GM19025 (cell line): ENCODE measurements around the gene TXK.

Experiments used
- ATAC-seq: cut with Tn5 transposase; IDR thresholded peaks from one replicate; pipeline ENCODE4 v1.9.1; 2021; ENCODE audit warnings: mild to moderate bottlenecking, low read depth, moderate library complexity; ENCODE audit not compliant: unreplicated experiment

The TXK gene

DNA sequence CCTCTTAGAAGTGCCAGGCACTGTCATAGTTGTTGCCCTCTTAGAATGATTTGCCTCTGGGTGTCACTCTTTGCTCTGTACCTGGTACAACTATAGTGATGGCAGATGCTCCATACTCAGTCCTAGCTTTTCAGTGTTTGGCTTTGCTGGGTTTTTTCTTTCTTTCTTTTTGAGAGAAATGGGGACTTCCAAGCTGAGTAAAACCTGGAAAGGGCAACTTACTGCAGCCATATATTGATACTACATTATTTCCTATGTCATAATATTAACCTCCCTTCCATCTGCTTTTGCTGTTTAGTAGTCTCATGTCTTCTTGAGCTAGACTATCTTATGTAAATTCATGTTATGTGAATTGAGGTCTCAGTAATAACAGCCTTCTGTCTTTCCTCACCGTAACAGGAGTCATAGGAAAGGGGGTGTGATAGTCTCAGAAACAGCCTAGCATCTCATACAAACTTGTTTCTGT lies 68.4 kb downstream of the TXK start:
- peak; percentile 72 for ATAC-seq

DNA sequence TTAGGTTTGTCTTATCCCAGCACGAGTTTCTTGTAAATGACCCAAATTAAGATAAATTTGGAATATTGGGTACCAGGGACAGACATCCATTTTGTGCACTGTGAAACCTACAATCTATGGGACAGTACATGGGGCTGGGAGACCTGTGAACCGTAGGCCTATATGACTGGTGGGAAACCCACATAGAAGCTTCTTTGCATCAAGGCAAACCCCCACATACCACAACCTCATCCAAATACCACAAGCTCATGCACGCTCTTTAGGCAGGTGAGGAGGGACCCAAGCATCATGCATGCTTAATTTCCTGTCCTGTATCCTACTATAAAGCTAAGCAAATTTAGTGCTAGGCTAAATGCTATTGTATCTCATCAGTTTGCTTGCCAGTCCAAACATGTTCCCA lies 69.7 kb downstream of the TXK start:
- no peak for ATAC-seq

DNA sequence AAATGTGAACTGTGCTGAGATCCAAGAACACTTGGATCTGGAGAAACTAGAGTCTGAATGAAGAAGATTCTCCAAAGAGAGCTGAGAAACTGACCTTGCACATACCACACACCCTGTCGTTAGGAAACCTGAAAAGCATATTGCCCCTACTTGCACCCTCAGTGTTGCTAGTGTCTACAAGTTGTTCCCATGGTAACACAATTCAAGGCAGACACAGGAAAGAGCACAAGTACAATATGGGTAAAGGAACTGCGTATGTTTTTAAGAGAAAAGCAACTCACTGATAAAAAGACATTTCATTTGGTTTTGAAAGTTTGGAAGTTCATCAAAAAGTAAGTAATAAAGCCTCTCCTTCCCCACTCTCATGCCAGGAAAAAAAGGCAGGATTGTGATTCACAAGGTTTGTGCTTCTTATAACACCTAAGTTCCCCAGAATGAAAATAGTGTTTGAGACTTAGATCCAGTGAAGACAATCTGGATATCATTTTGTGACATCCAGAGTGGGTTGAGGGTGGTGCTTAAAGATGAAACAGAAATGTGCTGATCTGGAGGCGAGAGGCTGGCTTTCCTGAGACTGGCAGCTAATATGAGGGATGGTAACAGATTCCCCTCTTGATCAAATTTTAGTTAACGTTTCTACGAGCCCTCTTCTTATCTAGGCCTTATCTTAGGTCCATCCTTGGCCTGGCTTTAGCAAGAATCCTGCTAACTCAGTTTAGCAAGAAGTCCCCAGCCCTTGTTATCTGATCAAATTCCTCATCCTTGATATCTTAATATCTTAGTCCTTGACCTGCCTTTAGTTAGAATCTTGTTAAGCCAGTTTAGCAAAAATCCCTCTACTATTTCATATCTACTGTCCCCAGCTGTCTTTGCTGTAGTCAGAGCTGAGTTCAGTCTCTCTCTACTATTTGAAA lies 75.2 kb downstream of the TXK start:
- no peak for ATAC-seq

DNA sequence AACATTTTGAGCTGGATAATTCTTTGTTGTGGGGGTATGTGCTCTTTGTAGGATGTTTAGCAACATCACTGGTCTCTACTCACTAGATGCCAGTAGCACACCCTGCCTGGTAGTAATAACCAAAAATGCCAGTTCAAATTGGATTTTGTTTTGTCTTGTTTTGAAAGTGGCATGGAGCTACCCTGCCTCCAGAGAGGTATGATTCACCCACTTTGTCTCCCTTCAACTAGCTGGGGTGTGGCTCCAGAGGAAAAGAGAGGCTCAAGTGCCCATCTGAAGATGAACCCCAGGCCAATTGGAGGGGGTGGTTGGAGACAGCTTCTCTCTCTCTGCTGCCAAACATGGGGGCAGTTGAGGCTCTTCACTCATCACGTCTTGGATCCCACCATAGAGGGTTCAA lies 83.0 kb downstream of the TXK start:
- no peak for ATAC-seq

DNA sequence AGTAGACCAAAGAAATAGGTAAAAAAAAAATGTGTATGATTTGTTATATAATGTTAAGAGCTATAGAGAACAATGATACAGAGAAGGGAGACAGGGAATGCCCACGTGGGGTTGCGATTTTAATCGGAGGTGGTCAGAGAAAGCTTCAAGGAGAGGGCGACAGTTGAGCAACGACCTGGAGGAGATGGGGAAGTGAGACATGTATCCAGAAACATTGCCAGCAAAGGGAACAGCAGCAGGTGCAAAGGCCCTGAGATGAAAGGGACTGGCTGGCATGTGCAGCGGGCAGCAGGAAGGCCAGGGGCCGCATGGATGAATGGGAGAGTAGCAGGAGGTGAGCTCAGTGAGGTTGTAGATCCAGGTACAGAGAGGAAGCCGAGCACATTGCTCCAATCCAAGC lies 84.6 kb downstream of the TXK start:
- no peak for ATAC-seq

DNA sequence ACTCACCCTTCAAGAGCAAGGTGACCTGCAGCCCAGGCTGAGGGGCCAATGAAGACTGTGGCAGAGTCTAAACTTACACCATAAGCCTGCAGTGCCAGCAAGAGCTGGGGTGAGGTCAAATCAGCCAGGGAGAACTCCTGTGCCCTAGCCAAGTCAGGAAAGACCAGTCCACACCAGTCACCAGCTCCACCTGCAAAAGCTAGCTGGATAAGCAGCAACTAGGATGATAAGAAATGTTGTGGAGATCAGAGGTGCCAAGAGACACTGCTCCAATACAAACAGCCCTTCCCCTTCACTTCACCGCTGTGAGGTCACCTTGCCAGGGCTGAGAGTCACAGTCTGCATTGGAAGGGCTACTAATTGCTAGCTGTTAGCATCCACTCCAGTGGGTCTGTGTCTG lies 86.2 kb downstream of the TXK start:
- ATAC-seq = no peak

DNA sequence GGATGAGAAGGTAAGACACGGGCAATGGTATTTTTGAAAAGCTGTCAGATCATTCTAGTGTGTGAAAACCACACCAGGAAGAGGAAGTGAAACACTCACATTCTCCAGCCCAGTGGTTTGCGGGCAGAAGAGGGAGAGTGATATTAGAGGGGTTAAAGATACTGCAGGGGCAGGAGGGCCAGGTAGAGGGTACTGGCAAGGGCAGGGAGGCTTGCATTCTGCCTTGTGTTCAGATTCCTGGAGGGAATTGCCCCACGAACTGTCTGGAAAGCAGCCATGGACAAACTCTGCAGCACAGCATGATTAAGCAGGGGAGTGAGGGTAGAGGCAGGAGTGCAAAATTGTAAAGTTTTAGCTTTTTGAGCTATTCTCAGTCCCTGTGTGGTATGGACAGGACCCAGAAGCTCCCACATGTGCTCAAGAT lies 86.6 kb downstream of the TXK start:
- ATAC-seq = peak; percentile 97

DNA sequence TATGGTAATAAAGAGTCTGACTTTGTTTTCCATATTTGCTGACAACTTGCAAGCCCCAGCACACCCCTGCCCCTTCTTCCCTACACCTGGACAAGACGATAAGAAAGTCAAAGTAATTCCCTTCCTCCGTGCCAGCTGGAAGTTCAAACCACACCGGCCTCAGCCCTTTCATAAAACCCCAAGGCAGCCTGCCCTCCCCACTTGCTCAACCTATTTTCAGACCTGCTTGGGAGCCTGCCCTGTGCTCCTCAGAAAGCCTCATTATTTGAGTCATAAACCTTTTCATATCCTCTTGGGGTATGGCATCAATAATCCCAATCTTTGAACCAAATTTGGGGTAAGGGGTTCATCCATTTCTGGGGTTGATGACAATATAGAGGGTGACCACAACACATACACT lies 88.0 kb downstream of the TXK start:
- no peak for ATAC-seq

DNA sequence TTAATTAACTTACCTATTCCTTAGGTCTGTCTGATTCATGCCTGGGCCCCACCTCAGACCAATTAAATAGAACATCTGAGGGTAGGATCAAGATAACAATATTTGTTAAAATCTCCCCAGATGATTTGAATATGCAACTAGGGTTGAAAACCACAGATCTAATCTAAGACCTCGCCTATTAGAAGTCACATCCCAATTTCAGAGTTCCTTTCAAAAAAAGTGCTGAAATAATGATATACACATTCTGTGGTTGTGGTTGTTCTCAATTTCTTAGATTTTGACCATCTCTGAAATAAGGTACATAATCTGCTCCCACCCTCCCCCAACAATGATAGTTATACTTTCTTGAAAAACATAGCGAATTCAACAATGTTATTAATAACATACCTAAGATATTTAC lies 89.8 kb downstream of the TXK start:
- no peak for ATAC-seq

DNA sequence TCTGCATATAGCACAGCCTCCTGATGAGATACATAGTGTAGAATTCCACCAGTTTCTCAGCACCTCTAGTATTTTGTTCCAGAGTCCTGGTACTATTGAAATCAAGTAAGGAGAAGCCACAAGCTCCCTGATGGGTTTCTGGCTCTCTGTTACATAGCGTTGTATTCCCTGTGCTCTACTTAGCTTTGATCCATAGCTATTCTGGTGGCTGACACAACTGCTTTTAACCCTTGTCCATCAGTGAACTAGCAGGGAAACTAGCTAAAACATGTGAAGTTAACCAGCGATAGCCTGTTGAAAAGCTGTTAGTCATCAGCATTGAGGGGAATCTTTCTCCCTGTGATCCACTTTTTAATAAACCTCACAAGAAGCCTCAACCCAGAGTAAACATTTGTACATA lies 90.5 kb downstream of the TXK start:
- ATAC-seq = no peak

DNA sequence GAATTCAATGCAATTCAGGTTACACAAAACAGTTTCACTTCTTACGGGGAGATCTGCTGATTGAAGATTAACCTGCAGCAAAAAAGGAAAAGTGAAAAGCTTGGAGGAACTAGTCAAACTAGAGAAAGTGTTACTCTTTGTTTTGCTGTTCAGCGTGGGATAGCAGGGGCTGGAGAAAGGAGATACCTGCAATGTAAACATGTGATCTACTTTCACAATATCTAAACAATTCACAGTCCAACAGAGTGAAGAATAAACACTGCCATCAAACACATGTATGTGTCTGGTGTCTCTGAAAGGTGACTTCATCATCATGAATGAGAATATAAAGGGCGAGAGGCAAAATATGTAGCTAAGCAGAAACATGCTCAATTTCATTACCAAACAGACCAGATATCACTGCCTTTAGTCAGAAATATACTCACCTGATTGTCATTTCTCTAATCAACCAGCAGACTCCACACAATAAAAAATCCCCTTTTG lies 91.0 kb downstream of the TXK start:
- no peak for ATAC-seq

DNA sequence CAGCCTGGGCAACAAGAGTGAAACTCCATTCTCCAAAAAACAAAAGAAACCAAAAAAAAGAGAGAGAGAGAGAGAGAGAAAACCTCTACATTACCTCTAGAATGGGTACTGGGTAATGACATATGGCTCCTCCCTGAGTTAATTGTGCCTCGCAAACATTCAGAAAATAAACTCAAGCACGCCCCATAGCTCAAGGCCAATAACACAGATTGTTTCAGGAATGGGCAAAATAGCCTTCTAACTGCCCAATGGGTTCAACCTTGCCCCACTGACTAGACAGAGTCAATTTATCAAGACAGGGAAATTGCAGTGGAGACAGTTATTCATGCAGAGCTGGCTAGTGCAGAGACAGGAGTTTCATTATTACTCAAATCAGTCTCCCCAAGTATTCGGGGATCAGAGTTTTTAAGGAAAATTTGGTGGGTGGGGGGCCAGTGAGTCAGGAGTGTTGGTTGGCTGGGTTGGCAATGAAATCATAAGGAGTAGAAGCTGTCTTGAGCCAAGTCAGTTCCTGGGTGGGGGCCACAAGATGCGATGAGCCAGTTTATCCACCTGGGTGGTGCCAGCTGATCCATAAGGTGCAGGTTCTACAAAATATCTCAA lies 92.4 kb downstream of the TXK start:
- no peak for ATAC-seq

DNA sequence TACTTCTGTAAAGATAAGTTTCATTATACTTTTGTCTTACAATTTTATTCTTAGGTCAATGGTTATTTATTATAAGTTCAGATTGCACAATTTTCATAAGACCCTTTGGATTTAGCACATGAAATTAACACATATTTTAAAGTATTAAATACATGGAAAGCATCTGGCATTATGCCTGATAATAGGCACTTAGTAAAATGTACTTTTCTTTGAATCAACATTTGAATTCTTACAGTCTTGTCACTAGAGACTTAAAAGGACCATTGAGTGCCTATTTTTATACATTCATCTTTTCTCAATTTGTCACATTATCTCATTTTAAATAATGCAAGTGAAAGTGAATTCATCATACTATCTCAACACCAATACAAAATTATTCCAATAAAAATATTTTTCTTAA lies 94.5 kb downstream of the TXK start:
- no peak for ATAC-seq

DNA sequence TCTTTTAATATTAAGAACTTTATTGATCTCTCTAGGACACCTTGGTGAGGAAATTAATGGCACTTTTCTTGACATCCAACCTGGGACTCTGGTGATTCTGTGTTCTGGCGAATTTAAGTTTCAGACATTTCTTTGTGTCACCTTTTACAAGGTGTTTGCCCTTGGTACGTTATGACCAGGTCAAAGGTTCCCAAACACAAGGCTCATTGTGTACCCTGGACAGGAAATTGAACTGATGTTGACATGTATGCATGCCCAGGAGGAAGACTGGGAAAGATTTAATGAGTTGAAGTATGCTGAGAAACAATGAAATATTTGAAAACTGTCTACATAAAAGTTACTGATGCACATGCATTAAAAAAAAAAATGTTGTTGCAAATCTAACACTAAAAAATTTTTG lies 95.4 kb downstream of the TXK start:
- ATAC-seq = no peak

DNA sequence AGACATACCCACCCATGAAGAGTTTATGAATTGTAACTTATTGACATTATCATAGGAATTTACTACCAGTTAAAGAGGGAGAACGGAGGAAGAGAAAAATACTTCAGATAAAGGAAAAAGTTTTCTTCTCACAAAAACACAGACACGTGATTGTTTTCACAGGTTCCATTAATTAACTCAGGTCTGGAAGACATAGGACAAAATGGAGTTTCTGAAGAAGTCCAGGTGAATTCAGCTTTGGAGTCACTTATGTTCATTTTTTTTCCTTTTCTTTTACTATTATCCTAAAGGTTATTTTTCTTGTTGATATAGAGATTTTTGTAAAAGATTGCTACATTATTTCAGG lies 97.0 kb downstream of the TXK start:
- ATAC-seq = no peak

DNA sequence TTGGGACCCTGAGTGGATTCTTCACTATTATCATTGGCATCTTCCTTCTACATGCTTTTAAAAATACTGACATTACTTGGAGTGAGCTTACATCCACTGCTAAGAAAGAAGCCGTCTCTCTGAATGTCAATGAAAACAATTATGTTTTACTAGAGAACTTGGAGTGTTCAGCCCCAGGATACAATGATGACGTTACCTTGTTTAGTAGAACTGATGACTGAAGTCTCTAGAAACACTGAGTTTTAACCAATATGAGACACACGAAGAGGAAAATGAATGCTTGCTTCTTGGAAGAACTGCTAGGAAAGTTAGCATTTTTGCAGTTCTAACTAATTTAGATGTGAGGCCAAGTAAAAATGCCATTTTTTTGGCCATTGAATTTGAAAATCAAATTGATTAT lies 98.1 kb downstream of the TXK start:
- no peak for ATAC-seq

DNA sequence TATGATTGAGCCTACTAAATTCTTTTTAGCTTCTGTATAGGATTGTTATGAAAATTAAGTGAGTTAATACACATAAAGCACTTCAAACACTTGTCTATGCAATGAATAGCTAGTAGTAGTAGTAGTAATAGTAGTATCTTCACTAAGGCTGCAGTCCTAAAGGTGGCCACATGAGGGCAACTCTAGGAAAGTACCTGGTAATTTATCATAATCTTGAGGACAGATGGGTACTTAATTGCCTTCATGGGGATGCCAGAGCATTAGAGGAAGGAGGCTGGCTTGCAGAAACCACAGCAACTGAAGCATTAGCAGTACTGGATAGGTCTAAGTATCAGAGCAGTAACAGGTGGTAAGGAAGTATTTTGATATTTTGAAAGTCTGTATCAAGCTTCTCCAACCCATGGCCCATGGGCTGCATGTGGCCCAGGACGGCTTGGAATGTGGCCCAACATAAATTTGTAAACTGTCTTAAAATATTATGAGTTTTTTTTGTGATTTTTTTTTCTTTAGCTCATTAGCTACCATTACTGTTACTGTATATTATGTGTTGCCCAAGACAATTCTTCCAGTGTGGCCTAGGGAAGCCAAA lies 100.1 kb downstream of the TXK start:
- peak; percentile 49 for ATAC-seq

DNA sequence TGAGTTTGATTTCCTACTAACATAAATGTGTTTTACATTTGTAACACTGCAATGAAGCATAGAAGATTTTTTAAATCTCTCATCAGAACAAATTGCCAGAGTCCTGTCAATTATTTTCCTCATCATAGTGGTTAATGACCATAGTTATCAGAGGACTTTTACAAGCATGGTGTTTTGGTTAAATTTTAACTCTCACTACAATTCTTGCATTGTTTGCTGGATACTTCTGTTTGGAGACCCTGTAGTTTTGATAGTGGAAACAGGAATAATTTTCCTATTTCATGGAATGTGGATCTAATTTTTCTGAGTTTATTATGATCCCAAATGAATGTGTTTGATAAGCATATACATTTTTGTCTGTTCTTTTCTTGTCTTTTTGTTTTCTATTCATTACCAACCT lies 100.6 kb downstream of the TXK start:
- ATAC-seq = no peak

DNA sequence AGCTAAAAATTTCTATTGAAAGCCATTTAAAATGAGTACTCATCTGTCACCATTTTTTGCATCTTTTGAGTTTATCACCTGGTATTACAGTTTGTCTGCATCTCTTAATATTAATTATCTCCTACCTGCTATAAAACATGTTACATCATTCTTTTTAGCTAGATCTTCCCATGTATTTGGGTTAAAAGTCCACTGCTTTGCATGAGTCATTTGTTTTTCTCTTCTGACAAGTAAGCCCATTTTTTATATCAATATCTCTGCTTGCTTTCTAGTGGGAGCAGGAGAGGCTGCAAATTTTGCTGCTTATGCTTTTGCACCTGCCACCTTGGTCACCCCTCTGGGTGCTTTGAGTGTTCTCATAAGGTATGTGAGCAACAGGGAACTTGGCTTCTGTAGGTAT lies 101.3 kb downstream of the TXK start:
- ATAC-seq = no peak

DNA sequence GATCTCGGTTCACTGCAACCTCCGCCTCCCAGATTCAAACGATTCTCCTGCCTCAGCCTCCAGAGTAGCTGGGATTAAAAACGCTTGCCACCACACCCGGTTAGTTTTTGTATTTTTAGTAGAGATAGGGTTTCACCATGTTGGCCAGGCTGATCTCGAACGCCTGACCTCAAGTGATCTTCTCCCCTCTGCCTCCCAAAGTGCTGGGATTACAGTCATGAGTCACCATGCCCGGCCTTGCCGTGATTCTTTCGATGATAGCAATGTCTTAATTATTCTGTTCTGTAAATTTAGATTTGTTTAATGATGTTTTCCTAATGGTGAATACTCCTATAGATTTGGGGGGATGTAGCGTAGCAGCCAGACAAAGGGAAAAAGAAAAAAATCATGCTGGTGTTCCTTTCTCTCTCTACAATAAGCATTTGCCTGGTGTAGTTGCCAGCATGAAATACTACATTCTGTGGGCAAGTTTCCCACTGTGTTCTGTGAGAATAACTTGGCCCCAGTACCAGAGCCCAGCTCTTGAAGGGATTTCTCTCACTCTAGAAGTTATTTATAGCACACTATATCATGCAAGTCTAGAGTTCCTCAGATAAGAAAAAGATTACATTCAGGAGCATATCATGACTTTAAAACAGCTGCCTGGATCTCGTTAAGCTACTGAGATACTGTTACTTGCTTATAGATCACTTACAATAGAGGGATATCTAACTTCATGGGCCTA lies 102.1 kb downstream of the TXK start:
- no peak for ATAC-seq

DNA sequence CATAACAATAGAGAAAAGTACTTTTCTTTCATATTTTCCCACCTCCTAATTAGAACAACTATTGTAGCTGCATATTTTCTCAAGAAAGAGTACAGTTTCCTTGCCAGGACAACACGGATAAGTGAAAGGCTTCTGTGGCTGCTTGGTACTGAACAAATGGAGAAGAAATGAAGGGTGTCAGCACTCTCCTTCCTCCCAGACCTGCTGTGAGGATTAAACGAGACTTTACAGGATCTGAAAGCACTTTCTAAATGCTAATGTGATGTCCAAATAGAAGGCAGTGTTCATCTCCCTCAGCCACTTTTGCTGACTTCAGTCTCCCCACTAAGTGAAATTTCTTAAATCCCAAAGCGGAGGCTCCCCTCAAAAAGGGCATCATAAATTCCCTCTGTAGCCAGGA lies 103.6 kb downstream of the TXK start:
- ATAC-seq = no peak
